NOMO-1 treated with DMSO at 0.1 percent for 48 hours (cell line): Measurements from ENCODE around the gene OR2Z1.
"Not testable (repeated sequence)": the region's sequence is repeated elsewhere in the genome, so short reads cannot be mapped to it uniquely, and the experiment has no call there.

ENCODE experiments used
- DNase-seq: peaks from one replicate; lab custom pipeline; 2025; ENCODE audit not compliant: unreplicated experiment; lab: John Stamatoyannopoulos, UW

The OR2Z1 gene

DNA sequence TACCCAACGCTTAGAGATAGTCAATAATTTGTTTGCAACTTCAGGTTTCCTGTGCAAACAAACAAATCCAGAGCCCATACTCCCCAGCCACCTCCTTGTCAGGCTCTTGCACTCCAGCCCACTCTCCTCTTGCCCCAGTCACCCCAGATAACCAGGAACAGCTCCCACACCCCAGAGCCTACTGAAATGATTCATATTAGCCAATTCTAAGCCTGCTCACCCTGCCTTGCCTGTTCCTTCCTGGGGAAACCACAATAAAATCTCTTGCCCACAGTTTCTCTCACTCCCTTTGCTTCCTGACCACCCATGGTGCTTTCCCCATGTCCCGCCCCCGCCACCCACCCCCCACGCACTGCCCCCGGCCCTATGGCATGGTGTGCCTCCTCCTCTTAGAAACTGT lies 19.1 kb upstream of the OR2Z1 start:
- peak; percentile 15 for DNase-seq

DNA sequence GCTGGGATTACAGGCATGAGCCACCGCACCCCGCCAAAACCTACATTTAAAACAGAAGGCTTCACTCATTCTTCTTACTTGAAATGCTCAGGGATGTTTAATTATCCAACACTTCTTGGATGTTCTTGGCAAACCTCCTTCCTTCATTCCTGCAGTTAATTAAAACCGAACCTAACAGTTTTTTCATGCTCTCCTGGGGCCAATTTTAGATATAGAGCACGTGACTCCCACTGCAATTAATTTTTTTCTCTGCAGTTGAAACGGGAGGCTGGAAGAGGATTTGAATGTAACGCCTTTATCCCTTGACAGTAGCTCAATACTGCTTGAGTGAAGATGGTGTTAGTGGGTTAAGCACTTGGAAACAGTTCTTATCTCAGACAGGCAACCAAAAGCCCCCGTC lies 18.2 kb upstream of the OR2Z1 start:
- DNase-seq: no peak

DNA sequence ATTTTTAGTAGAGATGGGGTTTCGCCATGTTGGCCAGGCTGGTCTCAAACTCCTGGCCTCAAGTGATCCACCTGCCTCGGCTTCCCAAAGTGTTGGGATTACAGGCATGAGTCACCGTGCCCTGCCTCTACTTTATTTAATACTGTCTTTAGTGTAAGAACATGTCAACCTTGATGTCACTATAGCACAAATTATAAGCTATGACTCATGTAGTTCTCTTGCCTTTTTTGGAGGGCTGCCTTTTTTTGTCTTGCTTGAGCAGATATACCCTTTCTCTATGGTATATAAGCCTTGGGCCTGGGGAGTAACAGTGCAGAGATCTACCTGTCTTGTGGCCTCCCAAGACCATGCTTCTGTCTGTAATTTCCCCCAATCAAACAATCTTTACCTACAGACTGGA lies 16.1 kb upstream of the OR2Z1 start:
- not testable (repeated sequence) for DNase-seq

DNA sequence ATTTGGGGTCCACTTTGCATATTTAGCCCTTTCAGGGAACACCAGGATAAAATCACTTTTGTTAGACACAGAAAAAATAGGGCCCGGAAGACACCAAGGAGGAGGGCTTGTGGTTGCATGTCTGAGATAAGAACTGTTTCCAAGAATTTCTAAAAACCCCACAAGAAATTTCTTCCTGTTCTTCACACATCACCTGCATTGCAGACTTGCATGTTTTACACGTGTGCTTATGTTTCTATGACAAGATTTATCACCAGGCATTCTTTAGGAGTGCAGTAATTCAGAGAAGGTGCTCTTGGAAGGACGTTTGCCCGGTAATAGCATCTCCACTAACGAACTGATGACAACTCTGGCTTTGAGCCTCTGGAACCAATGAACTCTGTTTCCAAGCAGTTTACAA lies 15.7 kb upstream of the OR2Z1 start:
- no peak for DNase-seq

DNA sequence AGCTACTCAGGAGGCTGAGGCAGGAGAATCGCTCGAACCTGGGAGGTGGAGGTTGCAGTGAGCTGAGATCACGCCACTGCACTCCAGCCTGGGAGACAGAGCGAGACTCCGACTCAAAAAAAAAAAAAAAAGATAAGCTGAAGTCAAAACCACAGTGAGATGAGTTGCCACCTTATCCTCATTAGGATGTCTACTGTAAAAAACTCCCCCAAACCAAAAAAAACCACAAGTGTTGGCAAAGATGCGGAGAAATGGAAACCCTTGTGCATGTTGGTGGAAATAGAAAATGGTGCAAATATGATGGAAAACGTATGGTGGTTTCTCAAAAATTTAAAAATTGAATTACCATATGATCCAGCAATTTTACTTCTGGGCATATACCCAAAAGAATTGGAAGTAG lies 11.1 kb upstream of the OR2Z1 start:
- not testable (repeated sequence) for DNase-seq

DNA sequence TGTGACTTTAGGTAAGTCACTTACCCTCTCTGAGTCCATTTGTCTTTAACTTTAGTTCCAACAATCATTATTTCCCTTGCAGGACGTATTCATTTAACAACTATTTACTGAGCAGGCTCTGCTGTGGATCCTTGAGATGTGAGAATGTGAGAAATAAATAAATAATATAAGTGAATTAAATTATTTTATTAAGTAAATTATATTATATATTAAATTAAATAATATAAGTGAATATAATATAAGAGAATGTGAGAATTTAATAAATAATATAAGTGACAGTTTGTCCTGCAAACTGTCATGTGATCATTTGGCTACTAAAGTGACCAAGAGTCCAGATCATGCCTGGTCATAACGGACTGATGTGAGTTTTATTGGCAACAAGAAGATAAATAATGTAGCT lies 598 bp downstream of the OR2Z1 start:
- DNase-seq: no peak

DNA sequence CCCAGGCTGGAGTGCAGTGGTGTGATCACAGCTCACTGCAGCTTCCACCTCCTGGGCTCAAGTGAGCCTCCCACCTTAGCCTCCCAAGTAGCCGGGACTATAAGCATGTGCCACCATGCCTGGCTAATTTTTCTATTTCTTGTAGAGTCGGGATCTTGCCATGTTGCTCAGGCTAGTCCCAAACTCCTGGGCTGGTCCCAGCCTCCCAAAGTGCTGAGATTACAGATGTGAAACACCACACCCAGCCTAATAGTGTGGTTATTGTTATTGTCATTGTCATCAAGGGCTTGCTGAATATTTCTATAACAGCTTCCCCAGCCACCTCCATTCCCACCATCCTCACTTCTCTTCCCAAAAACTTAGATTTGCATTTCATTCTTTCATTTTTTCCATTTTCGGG lies 2.8 kb downstream of the OR2Z1 start:
- DNase-seq: no peak

DNA sequence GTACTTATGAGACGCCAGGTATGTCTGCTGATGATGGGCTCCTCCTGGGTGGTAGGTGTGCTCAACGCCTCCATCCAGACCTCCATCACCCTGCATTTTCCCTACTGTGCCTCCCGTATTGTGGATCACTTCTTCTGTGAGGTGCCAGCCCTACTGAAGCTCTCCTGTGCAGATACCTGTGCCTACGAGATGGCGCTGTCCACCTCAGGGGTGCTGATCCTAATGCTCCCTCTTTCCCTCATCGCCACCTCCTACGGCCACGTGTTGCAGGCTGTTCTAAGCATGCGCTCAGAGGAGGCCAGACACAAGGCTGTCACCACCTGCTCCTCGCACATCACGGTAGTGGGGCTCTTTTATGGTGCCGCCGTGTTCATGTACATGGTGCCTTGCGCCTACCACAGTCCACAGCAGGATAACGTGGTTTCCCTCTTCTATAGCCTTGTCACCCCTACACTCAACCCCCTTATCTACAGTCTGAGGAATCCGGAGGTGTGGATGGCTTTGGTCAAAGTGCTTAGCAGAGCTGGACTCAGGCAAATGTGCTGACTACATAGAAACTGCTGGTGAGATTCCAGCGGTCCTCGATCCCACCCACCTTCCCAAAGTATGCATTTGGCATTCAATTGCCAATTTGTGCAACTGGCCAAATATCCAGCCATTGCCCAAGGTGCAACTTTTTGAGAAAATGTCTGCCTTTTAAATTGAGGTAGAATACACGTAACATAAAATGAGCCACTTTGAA lies 10.2 kb downstream of the OR2Z1 start:
- no peak for DNase-seq

DNA sequence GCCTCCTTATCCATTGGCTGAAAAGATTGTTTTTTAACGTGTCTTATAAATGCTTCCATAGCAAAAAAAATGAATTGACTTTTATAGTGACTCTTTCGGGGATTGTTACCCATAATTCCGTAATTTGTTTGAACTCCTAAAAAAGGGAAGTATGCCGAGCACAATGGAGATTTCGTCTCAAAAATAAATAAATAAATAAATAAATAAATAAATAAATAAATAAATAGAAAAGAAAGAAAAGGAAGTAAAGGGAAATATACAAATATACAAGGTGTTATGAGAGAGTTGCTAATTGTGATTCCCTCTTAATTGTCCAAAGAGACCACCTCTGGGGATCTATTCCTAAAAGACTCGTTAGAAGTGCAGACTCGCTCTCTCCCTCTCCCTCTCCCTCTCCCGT lies 16.9 kb downstream of the OR2Z1 start:
- DNase-seq: no peak

DNA sequence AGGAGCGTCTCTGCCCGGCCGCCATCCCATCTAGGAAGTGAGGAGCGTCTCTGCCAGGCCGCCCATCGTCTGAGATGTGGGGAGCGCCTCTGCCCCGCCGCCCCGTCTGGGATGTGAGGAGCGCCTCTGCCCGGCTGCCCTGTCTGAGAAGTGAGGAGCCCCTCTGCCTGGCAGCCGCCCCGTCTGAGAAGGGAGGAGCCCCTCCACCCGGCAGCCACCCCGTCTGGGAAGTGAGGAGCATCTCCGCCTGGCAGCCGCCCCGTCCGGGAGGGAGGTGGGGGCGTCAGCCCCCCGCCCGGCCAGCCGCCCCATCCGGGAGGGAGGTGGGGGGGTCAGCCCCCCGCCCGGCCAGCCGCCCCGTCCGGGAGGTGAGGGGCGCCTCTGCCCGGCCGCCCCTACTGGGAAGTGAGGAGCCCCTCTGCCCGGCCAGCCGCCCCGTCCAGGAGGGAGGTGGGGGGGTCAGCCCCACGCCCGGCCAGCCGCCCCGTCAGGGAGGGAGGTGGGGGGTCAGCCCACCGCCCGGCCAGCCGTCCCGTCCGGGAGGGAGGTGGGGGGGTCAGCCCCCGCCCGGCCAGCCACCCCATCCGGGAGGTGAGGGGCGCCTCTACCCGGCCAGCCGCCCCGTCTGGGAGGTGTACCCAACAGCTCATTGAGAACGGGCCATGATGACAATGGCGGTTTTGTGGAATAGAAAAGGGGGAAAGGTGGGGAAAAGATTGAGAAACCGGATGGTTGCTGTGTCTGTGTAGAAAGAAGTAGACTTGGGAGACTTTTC lies 18.0 kb downstream of the OR2Z1 start:
- not testable (repeated sequence) for DNase-seq

DNA sequence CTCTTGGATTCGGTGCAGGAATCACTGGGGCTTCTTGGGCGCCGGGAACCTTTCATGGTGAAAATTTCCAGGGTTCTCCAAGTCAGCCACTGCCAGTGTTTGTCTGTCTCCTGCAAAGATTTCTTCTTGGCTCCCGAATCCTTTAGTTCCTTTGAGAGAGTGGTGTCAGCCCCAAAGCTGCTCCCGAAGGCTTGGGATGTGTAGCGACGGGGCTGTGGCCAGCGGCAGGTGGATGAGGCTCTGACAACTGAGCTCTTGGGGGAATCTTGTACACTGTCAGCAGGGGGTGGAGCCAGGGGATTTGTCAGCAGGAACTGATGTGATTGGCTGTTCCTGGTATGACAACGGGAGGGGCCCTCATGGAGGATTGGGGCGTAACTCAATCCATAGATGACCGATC lies 45.8 kb downstream of the OR2Z1 start:
- not testable (repeated sequence) for DNase-seq

DNA sequence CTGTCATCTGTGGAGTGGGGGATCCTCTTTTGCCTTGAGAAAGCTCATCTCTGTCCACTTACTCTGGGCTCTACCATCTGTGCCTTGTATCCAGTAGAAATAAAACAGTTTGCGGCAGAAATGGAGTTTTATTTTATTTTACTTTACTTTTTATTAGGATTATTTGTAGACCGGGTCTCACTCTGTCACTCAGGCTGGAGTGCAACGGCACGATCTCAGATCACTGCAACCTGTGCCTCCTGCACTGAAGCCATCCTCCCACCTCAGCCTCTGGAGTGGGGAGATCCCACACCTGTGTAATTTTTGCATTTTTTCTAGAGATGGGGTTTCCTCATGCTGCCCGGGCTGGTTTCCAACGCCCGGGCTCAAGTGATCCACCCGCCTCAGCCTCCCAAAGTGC lies 47.8 kb downstream of the OR2Z1 start:
- not testable (repeated sequence) for DNase-seq

DNA sequence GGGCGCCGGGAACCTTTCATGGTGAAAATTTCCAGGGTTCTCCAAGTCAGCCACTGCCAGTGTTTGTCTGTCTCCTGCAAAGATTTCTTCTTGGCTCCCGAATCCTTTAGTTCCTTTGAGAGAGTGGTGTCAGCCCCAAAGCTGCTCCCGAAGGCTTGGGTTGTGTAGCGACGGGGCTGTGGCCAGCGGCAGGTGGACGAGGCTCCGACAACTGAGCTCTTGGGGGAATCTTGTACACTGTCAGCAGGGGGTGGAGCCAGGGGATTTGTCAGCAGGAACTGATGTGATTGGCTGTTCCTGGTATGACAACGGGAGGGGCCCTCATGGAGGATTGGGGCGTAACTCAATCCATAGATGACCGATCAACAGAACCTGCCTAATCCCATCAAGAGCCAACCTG lies 52.2 kb downstream of the OR2Z1 start:
- DNase-seq: not testable (repeated sequence)
